GM18858 (cell line): ENCODE data around the gene UVRAG.

Source experiments
- ATAC-seq: cut with Tn5 transposase; IDR thresholded peaks from one replicate; pipeline ENCODE4 v1.9.1; 2021; ENCODE audit not compliant: unreplicated experiment

Gene UVRAG

DNA sequence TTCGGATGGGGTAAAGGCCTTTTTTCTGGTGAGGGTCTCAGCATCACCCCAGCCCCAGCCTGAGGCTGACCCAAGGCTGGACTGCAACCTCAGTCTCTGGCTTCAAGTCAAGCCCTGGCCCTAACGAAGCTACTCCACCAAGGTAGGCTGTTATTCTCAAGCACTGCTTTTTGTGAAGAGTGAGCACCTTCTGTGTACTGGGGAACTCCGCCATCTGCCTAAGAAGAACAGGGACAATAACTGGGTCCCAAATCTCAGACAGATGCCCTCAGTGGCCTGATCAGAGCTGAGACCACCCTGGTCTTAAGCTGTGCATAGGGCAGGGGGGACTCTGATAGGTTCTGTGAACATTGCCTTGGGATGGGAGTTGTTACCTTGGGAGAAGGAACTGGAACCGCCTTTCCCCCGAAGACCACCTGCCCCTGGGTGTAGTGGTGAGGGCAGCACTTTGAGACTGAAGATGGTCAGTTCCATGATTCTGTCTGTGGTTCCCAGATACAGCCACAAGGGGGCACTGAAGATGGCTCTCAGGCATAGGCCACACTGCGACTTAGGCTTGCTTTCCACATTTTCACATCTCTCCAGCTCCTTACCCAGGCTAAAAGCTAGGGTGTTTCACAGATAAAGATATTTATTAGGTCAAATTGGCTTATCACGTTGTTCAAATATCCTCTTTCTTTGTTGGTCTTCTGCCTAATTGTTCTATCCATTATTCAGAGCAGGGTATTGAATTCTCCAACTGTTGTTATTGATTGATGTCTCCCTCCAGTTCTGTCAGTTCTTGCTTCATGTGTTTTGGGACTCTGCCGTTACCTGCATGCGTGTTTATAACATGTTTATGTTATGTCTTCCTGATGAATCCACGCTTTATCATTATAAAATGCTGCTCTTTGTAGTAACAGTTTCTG, 11.8 kb upstream of the UVRAG start:
- peak; percentile 51 for ATAC-seq

DNA sequence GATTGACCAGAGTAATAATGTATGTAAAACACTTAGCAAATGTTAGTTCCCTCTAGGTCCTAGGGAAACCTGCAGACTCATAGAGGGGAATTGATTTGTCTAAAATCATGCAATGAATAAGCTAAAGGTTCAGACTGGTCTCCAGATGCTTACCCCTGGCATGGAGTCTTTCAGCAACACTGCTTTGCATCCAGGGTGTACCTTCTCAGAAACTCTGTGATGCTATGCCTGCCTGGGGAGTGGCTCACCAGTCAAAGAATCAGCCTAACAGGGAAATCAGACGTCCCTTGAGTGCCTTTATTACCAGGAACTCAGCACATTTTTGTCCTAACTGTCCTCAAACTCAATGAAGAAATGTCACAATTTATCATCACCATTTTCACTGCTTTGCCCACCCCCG, 5.9 kb upstream of the UVRAG start:
- ATAC-seq: no peak

DNA sequence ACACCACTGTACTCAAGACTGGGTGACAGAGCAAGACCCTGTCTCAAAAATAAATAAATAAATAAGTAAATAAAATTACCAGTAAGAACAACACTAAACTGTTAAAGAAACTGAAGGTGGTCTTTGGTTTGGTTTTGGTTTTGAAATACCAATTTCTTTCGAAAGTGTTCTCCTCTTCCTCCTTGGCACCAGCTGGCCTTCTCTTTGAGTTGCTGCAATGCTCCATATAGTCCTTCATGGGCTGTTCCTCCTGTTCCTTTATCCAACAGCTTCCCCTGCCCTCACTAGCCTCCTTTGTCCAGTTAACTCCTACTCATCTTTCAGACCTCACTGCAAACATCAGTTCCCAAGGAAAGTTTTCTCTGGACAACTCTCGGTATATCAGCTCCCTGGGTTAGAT, 5.0 kb upstream of the UVRAG start:
- no peak for ATAC-seq

DNA sequence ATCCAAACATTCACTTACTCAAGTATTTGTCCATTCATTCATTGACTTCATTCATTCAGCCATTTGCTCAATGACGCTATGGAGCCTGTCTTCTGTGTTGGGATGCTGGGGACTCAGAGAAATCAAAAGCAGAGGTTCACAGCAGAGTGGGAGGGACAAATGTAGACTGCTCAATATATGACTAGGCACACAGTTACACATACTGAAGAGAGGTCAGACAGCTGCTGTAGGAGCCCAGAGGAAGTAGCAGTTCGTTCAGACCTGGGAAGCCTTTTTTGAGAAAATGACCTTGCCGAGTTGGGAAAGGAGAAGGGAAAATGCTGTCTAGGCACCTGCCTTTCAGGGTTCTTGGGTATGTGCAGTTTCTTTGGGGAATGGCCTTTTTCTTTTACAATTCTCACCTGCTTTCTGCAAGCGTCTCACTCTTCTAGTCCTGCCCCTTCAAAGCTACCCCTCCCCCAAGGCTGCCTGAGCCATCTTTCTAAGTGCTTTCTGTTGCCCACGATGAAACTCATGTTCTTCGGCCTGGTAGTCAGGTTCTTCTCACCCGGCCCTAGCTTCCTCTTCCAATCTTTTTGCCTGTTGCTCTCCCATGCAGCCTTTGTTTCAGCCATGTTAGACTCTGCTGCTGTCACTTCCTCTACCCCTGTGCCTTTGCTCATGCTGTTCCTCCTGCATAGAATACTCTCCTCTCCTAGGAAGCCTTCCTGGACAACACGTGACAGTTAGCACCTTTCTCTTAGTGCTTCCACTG, 4.2 kb upstream of the UVRAG start:
- no peak for ATAC-seq

DNA sequence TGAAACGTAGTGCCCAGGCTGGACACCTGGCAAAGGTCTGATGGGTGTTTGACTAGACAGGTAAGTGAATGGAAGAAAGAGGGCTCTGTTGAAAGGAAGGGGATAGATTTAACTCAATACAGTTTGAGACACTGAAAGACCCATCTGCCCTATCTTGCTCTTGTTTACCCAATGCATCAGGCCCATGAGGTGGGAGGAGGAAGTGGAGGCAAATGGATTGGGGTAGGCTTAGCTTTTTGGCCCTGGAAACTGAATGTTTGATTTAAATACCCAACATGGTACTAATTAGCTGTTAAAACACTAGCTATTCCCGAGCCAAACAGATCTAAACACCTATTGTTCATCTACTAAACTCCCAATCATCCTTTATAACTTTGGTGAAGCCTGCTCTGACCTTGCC, 3.5 kb upstream of the UVRAG start:
- ATAC-seq: no peak

DNA sequence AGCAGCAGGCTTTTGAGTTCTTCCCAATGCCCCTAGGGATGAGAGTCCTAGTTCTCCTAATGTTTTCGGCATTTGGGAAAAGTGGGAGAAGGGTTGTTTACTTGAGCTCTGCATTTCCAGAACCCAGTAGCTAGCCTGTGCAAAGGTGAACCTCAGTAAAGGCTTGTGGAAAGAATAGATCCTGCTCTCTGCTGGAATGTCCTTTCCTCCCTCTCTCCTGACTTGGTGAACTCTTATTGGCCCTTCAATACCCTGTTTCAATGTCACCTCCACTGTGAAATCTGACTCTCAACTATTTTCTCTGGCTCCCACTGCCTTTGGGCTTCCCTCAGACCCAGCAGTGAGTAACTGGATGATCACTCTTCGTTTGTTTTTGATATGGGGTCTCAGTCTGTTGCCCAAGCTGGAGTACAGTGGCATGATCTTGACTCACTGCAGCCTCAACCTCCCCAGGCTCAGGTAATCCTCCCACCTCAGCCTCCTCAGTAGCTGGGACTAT, 2.4 kb upstream of the UVRAG start:
- no peak for ATAC-seq

DNA sequence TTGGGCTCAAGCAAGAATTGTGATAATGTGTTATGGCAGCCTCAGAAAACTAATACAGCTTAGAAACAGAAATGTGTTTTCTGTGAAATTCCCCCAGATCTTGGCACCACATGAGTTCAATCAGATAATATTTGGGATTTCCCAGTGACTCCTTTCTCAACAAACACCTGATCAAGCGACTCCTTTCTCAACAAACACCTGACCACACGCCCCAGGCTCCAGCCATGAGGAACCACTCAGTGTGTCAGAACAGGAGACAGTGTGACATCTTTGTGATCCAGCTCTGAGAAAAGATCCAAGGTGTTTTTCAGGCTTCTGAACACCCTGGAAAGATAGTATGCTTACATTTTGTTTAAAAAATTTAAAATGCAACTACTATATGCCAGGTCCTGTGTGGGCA, 1.9 kb upstream of the UVRAG start:
- no peak for ATAC-seq

DNA sequence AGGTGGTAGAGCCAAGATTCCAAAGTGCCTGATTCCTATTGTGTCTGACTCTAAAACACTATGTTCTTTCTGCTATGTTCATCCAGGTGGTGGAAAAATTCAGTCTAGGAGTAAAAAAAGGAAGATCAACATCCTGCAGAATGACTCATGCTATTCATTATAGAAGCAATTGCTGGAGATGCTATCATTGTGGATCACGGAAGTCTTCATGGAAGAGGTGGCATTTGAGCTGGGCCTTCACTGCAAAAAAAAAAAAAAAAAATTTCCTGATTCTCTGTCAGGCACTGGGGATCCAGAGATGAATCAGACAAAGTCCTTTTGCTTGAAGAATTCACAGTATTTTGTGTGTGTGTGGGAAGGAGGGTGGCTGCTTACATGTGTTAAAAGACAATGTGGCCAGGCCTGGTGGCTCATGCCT, 1.4 kb upstream of the UVRAG start:
- no peak for ATAC-seq

DNA sequence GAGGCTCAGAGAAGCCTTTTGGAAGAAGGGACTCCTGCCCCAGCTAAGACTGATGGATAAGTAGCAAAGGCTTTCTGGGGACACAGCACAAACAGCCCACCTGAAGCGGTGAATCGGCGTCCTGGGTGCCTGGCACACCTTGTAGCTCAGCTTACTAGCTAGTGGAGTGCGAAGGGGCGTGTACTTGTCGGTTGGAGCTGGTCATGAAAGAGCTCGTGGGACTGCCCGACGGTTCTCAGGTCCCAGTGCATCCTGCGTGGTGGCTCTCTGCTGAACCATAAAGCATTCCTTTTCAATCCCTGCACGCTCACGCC, 690 bp upstream of the UVRAG start:
- ATAC-seq: peak; percentile 16

DNA sequence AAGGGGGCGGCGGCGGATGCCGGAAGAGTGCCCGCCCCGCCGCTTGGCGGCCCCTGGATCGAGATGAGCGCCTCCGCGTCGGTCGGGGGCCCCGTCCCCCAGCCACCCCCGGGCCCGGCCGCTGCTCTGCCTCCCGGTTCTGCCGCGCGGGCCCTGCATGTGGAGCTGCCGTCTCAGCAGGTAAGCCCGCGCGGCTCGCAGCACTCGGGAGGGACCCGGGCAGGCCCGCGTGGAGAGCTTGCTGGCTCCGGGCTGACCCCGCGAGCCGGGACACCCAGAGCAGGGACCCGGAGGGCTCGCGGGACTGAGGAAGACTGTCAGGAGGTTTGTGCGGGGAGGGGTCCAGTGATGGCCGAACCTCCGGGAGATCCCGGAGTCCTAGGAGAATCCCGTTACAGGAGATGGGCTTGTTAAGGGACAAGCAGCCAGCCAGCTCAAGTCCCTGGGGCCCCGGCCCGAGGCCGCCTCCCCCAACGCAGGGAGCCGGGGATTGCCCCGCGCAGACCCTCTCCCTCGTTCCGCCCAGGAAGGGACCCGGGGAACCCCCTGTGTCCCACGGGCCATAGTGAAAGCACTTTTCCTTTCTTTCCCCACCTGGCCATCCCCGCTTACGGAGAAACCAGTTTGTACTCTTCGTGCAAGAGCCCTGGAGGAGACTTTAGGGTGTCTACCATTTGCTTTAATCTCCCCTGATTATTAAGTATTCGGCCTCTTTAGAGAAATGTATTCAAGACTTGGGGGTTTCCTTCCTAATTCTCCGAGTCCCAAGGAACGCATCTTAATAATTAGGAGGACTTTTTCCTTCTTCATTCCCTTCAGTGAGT, 547 bp downstream of the UVRAG start:
- ATAC-seq: peak; percentile 17

DNA sequence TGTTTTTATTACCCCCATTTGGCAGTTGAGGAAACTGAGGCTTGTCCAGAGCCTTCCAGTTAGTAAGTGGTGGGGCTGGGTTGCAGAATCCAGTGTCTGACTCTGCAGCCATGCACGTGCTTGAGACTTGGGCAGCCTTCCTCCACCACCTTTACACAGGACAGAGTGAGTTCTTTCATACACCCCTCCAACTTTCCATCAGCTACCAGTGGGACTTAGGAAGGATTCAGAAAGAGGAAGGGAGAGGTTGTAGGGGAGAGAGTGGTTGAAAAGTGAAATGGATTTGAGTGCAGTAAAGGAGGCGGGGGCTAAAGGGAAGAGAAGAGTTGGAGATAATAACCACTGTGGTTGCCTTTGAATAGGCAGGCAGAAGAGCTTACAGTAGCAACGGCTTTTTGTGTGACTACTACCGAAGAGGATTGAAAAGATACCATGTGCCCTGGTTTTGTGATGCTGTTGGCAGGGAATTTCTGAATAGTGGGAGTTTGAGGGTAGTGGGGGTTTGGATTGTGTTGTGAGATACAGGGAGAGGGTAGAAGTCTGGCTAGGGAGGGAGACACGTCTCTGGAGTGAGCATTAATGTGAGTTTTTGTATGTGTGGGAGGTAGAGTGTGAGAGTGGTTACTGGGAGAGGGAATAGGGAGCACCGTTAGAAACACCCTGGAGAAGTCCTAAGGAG, 1.7 kb downstream of the UVRAG start:
- no peak for ATAC-seq

DNA sequence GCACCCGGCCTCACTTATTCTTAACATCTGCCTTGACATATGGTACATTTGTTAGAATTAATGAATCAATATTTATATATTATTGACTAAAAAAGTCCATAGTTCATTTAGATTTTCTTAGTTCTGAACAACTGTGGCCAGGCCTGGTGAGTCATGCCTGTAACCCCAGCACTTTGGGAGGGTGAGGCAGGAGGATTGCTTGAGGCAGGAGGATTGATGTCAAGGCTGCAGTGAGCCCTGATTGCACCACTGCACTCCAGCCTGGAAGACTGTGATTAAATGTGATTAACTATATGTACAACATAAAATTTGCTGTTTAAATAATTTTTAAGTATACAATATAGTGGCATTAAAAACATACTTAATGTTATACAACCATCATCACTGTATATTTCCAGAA, 5.6 kb downstream of the UVRAG start:
- no peak for ATAC-seq

DNA sequence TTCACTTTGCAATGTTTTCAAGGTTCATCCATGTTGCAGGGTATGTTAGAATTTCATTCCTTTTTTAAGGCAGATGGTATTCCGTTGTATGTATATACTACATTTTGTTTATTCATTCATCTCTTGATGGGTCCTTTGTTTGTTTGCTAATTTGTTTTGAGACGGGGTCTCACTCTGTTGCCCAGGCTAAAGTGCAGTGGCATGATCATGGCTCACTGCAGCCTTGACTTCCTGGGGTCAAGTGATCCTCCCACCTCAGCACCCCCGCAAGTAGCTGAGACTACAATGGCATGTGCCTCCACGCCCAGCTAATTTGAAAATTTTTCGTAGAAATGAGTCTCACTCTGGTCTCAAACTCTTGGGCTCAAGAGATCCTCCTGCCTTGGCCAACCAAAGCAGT, 6.2 kb downstream of the UVRAG start:
- no peak for ATAC-seq

DNA sequence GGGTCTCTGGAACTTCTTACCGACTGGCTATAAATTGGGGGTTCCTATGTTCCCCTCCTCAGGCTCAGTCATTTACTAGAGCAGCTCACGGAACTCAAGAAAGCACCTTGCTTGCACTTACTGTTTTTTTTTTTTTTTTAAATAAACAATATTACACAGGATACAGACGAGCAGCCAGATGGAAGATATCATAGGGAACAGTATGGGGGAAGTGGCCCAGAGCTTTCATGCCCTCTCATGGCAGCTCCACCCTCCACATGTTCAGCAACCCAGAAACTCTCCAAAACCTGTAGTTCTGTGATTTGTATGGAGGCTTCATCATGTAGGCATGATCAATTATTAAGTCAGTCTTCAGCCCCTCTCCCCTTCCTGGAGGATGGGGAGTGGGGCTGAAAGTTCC, 7.5 kb downstream of the UVRAG start:
- ATAC-seq: no peak

DNA sequence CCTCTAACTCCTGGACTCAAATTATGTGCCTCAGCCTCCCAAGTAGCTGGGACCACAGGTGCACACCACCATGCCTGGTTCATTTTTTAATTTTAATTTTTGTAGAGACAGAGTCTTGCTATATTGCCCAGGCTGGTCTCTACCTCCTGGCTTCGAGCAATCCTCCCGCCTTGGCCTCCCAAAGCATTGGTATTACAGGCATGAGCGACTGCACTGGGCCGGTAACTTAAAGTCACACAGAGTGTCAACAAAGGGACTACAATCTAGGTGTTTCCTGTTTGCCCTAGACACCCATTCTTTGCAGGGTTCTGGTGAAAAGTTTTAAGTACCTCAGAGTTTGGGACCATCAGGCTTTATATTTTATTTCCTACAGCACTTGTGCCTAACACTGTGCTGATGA, 8.4 kb downstream of the UVRAG start:
- no peak for ATAC-seq

DNA sequence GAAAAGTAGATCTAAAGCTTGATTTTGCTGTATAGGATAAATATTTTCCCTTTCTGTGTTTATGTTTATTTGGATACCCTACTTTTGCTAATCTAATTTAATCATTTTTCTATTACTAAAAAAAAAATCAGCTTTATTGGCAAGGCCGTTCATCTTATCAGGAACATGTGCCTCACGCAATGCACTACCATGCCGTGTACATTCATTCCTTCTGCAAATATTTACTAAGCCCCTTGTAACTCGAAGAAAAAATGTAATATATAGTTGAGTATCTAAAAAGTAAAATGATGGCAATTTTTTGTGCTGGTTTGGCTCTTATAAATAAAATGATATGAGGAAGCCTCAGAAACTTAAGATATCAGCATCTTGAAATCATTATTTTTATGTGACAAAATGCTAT, 8.9 kb downstream of the UVRAG start:
- no peak for ATAC-seq

DNA sequence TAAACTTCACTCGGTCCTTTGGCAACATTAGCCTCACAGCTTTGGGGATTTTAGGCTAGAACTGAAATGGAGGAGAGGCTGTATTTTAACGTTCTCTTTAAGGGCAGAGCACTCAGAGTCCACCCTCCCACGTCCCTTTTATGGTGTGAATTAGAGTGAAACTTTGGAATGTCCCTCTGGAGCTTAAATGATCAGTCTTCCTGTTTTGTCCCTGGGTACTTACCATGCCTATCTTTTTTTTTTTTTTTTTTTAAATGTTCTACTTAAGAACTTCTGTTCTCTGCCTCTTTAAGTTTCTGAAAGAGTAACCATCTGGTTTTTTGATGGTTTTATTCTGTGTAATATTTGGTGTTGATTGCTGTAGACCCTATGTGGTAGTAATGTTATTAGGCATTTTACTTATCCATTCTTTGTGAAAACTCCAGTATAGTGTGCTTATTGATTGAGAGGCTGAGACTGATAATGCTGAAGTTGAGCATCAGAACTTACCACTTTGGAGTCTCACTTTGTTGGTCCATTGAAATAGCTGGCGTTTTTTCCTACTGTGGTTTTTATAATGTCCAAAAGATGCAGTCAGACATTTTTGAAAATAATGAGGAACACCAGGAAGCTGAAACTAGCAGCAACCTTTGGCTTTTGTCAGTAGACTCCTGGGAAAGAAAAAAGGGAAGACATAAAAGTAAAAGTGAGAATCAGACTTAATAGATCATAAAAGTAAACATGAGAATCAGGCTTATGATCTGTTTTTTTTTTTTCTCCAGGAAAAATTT, 11.6 kb downstream of the UVRAG start:
- no peak for ATAC-seq

DNA sequence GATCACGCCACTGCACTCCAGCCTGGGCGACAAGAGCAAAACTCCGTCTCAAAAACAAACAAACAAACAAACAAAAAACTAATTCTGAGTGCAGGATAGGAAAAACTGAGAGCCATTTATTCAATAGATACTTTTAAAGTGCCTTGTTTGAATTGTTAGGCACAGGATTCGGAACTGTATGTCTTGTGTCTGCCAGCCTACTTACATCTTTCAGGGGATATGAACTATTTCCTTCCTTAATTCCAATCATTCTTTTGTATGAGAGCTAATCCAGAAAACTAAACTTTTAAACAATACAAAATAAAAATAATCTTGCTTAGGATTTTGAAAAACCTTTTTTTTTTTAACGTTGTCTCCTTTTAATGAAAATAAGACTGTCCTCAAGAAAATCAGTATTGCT, 12.6 kb downstream of the UVRAG start:
- no peak for ATAC-seq

DNA sequence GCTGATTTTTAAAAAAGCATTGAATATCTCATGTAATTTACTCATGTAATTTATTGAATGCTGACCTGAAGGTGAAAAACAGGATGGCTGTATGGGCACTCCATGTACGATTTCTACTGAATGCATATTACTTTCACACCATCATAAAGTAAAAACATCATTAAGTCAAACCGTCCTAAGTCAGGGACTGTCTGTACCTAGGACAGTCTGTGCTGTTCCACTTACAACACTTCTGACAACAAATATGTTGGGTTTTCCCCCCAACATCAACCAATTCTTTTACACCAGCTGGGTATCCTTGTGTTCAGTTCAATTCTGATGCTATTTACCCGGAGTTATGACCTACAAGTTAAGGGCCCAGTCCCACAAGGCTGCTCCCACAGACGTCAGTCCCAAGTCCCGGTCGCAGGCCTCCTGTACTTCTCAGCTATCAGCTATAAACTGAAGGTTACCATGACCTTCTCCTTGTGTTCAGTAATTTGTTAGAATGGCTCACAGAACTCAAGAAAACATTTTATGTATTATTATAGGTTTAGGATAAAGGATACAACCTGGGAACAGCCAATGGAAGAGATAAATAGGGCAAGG, 17.0 kb downstream of the UVRAG start:
- no peak for ATAC-seq

DNA sequence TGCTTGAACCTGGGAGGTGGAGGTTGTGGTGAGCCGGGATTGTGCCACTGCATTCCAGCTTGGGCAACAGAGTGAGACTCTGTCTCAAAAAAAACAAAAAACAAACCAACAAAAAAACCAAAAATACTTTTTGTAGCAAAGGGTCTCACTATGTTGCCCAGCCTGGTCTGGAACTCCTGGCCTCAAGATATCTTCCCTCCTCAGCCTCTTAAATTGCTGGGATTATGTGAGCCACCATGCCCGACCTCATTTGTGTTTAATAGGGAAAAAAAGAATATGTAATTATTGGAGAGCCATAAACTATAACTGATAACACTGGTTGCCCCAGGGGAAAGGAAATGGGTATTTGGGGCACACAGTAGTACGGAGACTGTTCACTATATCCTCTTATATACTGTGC, 19.7 kb downstream of the UVRAG start:
- no peak for ATAC-seq
